Tibial nerve (tissue), 4 donors: Measurements from ENCODE around the gene PKHD1. TPM values are rescaled to one million over a fixed set of nuclear protein-coding genes. Genes with fewer than 3 reads are reported as not detected.

Experiments used
- DNase-seq, 2 donors: peaks; one replicate each; pipeline ENCODE4 v3.0.0-alpha.2; 2019; ENCODE audit warnings: low spot score in 2 of 2
- H3K27ac ChIP-seq, 4 donors: fragments of 200-600 bp; sonication (generic) in 3 of 4; one replicate each; pipeline ENCODE4 v1.5.1; 2017 to 2019; ENCODE audit warnings: mild to moderate bottlenecking in 1 of 4
- H3K27me3 ChIP-seq, 2 donors: fragments of 200-600 bp; sonication (generic) in 1 of 2; one replicate each; pipeline versions ENCODE4 v1.5.1 to v1.6.0; 2017 to 2019
- H3K36me3 ChIP-seq, 3 donors: fragments of 200-600 bp; sonication (generic); one replicate each; pipeline ENCODE4 v1.5.1; 2018 to 2019
- H3K4me1 ChIP-seq, 4 donors: fragments of 200-600 bp; sonication (generic) in 3 of 4; one replicate each; pipeline ENCODE4 v1.5.1; 2017 to 2019
- H3K4me3 ChIP-seq, 4 donors: fragments of 200-600 bp; sonication (generic) in 3 of 4; one replicate each; pipeline ENCODE4 v1.5.1; 2017 to 2019; ENCODE audit warnings: mild to moderate bottlenecking in 1 of 4, moderate library complexity in 1 of 4
- H3K9me3 ChIP-seq, 4 donors: fragments of 200-600 bp; sonication (generic) in 3 of 4; one replicate each; pipeline ENCODE4 v1.5.1; 2017 to 2019
- CTCF ChIP-seq, 5 experiments: fragments of 200-600 bp in 3 of 5; fragments of 450-650 bp in 2 of 5; sonication (generic) in 3 of 5; IDR thresholded peaks; one replicate each; pipeline ENCODE4 v1.5.1; 2016 to 2019; ENCODE audit warnings: antibody characterized with exemption in 5 of 5, mild to moderate bottlenecking in 3 of 5, moderate library complexity in 2 of 5
- EP300 ChIP-seq, 2 donors: sonication (generic); formaldehyde crosslinking; IDR thresholded peaks; one replicate each; pipeline ENCODE4 v1.6.1; 2017; ENCODE audit warnings: antibody characterized with exemption in 2 of 2, mild to moderate bottlenecking in 1 of 2
- POLR2A ChIP-seq, 2 donors: fragments of 450-650 bp; IDR thresholded peaks; one replicate each; pipeline ENCODE4 v1.6.1; 2017; ENCODE audit warnings: antibody characterized with exemption in 2 of 2, mild to moderate bottlenecking in 2 of 2, moderate library complexity in 2 of 2
- WGBS, 2 donors: methylation state at CpG; one replicate each; pipeline ENCODE4 v1.1.5; 2018; 5-methylcytosine and 5-hydroxymethylcytosine counted together
- total RNA-seq, 4 donors: library from RNA; depleted of rRNA; stranded (reverse); fragments of >200 nt; gene quantifications; one replicate each; pipeline ENCODE4 v1.1.0, GENCODE V29; 2016

PKHD1 gene
- total RNA-seq, 4 donors from 2014 or later = under 0.01 to 0.22 (median 0.20) TPM

DNA sequence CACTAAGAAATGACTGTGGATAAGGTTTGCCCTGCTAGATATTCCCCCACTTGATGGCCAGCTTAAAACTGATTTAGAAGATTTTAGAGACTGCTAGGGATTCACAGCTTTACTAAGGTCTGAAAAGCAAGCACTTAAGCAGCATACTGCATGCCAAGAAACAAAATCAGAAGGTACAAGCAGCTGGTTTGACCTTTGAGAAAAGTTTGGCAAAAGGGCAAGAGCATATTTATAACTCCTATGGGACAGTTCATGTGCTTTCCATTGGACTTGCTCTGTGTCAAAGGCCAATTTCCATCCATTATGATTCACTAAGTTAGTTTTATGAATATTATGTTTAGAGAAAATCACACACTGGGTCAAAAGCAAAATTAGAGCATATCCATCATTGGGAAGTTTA is 402.8 kb downstream of the PKHD1 start:
- H3K9me3 ChIP-seq = no peaks in the 10 kb centered on the region
- peaks cover 0 to 20% (median 5%) of the 10 kb centered on the region in 4 donors for H3K4me1 ChIP-seq
- no peak for TF ChIP-seq POLR2A (IDR thresholded peaks at IDR 0.05)
- peak in 1 of 2 donors; percentile 80 for TF ChIP-seq EP300 (IDR thresholded peaks at IDR 0.05)
- peak overlapping the region in 2 of 4 donors; percentile 64 to 65 for H3K27ac ChIP-seq
- no peaks in the 10 kb centered on the region for H3K36me3 ChIP-seq
- no peak overlapping the region for H3K4me3 ChIP-seq
- no peaks in the 10 kb centered on the region for H3K27me3 ChIP-seq
- DNase-seq = peak in 1 of 2 donors; percentile 24

GRCh38 chr6:51684038-51684437 is 403.4 kb downstream of the PKHD1 start:
- WGBS, 2 donors = 86 to 97% methylated on average over 1 of the region's 1 CpG
- H3K27ac ChIP-seq = peak overlapping the region in 2 of 4 donors; percentile 64 to 65
- no peak for TF ChIP-seq EP300 (IDR thresholded peaks at IDR 0.05)
- no peak for TF ChIP-seq CTCF (IDR thresholded peaks at IDR 0.05)
- peaks cover 0 to 20% (median 5%) of the 10 kb centered on the region in 4 donors for H3K4me1 ChIP-seq
- DNase-seq = no peak
- no peaks in the 10 kb centered on the region for H3K9me3 ChIP-seq
- no peaks in the 10 kb centered on the region for H3K36me3 ChIP-seq
- H3K27me3 ChIP-seq = no peaks in the 10 kb centered on the region
- no peak overlapping the region for H3K4me3 ChIP-seq

DNA sequence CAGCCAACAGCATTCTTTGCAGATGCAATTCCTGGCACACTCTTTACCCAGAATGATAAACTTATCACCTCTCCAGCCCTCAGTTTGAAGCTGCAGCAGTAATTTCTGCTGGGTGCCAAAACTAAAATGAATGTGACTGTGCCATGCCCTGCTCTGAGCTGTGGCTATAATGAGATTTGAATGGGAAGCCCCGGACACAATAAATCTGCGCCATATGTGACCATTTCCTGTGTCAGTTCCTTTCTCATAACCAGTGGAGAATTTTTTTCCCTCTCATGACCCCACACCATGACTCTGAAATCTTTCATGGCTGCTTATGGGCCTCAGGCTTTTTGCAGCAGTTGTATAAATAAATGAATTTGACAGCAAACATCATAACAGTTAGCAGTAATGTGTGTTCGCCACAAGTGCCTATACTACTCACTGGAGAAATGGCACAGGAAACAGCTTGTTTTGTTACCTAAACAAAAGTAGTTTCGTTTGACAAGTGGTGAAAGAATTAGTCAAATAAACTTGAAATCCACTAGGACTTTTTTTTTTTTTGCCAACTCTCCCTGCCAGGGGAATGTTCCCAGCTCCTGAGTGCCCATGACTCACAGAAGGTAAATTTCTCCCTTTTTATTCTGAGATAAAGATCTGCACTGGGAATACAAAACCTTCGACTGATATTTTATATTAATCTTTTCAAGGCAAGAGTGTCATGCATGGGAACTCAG is 408.4 kb downstream of the PKHD1 start:
- no peak for TF ChIP-seq POLR2A (IDR thresholded peaks at IDR 0.05)
- TF ChIP-seq EP300 (IDR thresholded peaks at IDR 0.05) = no peak
- no peak for TF ChIP-seq CTCF (IDR thresholded peaks at IDR 0.05)
- Histone ChIP-seq H3K27ac (no peak overlapping the region), H3K36me3 (no peaks in the 10 kb centered on the region), H3K27me3 (no peaks in the 10 kb centered on the region), H3K4me3 (no peak overlapping the region), H3K4me1 (peaks cover 0 to 3% (median 0%) of the 10 kb centered on the region in 4 donors), H3K9me3 (no peaks in the 10 kb centered on the region)
- DNase-seq = no peak
- 54 to 55% methylated on average over 5 of the region's 5 CpGs for WGBS, 2 donors

DNA sequence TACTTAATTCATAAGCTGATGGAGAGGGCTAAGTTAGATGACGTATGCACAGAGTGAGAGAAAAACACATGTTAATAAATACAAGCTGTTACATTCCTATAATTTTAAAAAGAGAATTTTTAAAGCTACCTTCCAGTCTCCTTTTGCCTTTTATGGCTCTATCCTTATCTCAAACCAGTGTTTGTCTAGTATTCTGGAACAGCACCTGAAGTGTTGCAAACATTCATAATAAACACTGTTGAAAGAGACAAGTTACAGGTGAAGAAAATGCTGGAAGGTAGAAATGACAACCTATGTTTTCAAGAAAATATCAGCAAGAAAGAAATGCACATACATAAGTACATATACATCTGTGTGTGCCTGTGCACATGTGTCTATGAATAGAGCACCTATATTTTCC is 409.1 kb downstream of the PKHD1 start:
- no peak for DNase-seq

DNA sequence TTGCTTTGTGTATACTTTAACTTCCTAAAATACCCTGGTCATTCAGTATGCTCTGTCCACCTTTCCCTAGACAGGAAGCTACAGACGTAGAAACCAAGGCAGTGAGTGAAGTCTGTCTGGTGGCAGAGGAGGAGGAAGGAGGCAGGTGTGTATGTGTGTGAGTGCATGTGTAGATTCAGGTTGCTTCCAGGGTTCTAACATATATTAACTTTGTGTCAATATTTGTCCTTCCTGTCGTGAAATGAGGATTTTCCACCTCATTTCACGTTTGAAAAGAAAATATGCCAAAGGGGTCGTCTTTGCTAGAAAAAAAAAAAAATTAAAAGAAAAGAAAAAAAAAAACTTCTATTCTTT is 411.5 kb downstream of the PKHD1 start:
- Histone ChIP-seq H3K36me3 (no peaks in the 10 kb centered on the region), H3K27ac (no peak overlapping the region), H3K4me1 (no peaks in the 10 kb centered on the region), H3K4me3 (no peak overlapping the region), H3K9me3 (no peaks in the 10 kb centered on the region), H3K27me3 (no peaks in the 10 kb centered on the region)
- 72 to 76% methylated on average over 4 of the region's 4 CpGs for WGBS, 2 donors
- DNase-seq = no peak
- no peak for TF ChIP-seq CTCF (IDR thresholded peaks at IDR 0.05)
- no peak for TF ChIP-seq EP300 (IDR thresholded peaks at IDR 0.05)
- TF ChIP-seq POLR2A (IDR thresholded peaks at IDR 0.05) = no peak

More for the DNA sequence above, 409.1 kb downstream of the PKHD1 start:
- no peak overlapping the region for H3K27ac ChIP-seq
- TF ChIP-seq CTCF (IDR thresholded peaks at IDR 0.05) = no peak
- no peak for TF ChIP-seq POLR2A (IDR thresholded peaks at IDR 0.05)
- TF ChIP-seq EP300 (IDR thresholded peaks at IDR 0.05) = no peak
- H3K36me3 ChIP-seq = no peaks in the 10 kb centered on the region
- H3K9me3 ChIP-seq = no peaks in the 10 kb centered on the region
- 77 to 81% methylated on average over 1 of the region's 1 CpG for WGBS, 2 donors
- no peaks in the 10 kb centered on the region for H3K4me1 ChIP-seq
- no peaks in the 10 kb centered on the region for H3K27me3 ChIP-seq
- H3K4me3 ChIP-seq = no peak overlapping the region
